Transverse colon (tissue), 4 donors: ENCODE measurements around the gene SMARCAL1.

Experiments
- CTCF ChIP-seq, 5 experiments: fragments of 200-600 bp in 3 of 5; fragments of 450-650 bp in 2 of 5; sonication (generic) in 3 of 5; IDR thresholded peaks; 1 replicate in 2 of 5; 2 replicates in 3 of 5; pipeline ENCODE4 v1.5.1; 2016 to 2017; ENCODE audit warnings: antibody characterized with exemption in 5 of 5, inconsistent platforms in 3 of 5, mild to moderate bottlenecking in 2 of 5, moderate library complexity in 1 of 5
- POLR2A ChIP-seq: fragments of 450-650 bp; IDR thresholded peaks from one replicate; pipeline ENCODE4 v1.6.1; 2016; ENCODE audit warnings: antibody characterized with exemption, mild to moderate bottlenecking, moderate library complexity
- POLR2AphosphoS5 ChIP-seq, 3 donors: sonication (generic); formaldehyde crosslinking; IDR thresholded peaks; one replicate each; pipeline ENCODE4 v1.6.1; 2016; ENCODE audit warnings: antibody characterized with exemption in 3 of 3

GRCh38 chr2:216399621-216400020, 12.7 kb upstream of the SMARCAL1 start:
- TF ChIP-seq POLR2A (no peak), CTCF (IDR thresholded peaks at IDR 0.05) (no peak), POLR2AphosphoS5 (IDR thresholded peaks at IDR 0.05) (no peak)
